Activated naive CD8-positive, alpha-beta T cell treated with anti-CD3 and anti-CD28 coated beads, Interleukin-2, amount 10 ng/mL, durations not matched to agents 7 days and 5 days (primary cell): Measurements from ENCODE around the gene AMER3. TPM values are rescaled to one million over a fixed set of nuclear protein-coding genes. Genes with fewer than 3 reads are reported as not detected.
A peak's percentile ranks its signal among the peaks of the same experiment; 100 is the strongest.

Experiments used
- ATAC-seq: fragments of 150-1000 bp; cut with Tn5 transposase; one replicate; pipeline ENCODE4 v1.10.0; 2021; ENCODE audit warnings: low read depth, moderate library complexity
- POLR2A ChIA-PET: fragments of 350-600 bp; sonication (Branson Sonifier 250); formaldehyde crosslinking; loops from one replicate; lab custom pipeline; 2021; ENCODE audit warnings: antibody characterized with exemption; lab: Charles Lee
- DNase-seq: peaks from one replicate; pipeline ENCODE4 v3.0.0; 2021
- H3K27ac Mint-ChIP-seq: one replicate; pipeline ENCODE4 v1.8.0; 2022; ENCODE audit warnings: mild to moderate bottlenecking, mixed read lengths
- H3K27me3 Mint-ChIP-seq: one replicate; pipeline ENCODE4 v1.8.0; 2022; ENCODE audit warnings: mild to moderate bottlenecking, moderate library complexity, mixed read lengths
- H3K36me3 Mint-ChIP-seq: one replicate; pipeline ENCODE4 v1.8.0; 2021; ENCODE audit warnings: mild to moderate bottlenecking, mixed read lengths
- H3K4me1 Mint-ChIP-seq: one replicate; pipeline ENCODE4 v1.8.0; 2021; ENCODE audit warnings: mixed read lengths
- H3K4me3 Mint-ChIP-seq: one replicate; pipeline ENCODE4 v1.8.0; 2022; ENCODE audit warnings: mild to moderate bottlenecking, moderate library complexity, mixed read lengths
- H3K9me3 Mint-ChIP-seq: one replicate; pipeline ENCODE4 v1.8.0; 2021; ENCODE audit warnings: mixed read lengths
- total RNA-seq, 2 experiments: library from RNA; stranded (reverse); gene quantifications; one replicate each; pipeline ENCODE4 v1.2.3, GENCODE V29; 2021

The AMER3 gene
- total RNA-seq, 2 experiments from 2014 or later = not detected

GRCh38 chr2:130776550-130776949, 21.2 kb downstream of the AMER3 start:
- Mint-ChIP-seq H3K27me3 (peaks cover 27% of the 10 kb centered on the region), H3K27ac (no peak overlapping the region), H3K36me3 (no peaks in the 10 kb centered on the region), H3K4me1 (no peaks in the 10 kb centered on the region), H3K9me3 (no peaks in the 10 kb centered on the region), H3K4me3 (no peak overlapping the region)
- POLR2A ChIA-PET = no interaction called here
- DNase-seq (no peak), ATAC-seq (no peak)

GRCh38 chr2:130778781-130779180, 23.4 kb downstream of the AMER3 start:
- POLR2A ChIA-PET = no interaction called here
- no peaks in the 10 kb centered on the region for H3K9me3 Mint-ChIP-seq
- H3K4me1 Mint-ChIP-seq = no peaks in the 10 kb centered on the region
- H3K27ac Mint-ChIP-seq = no peak overlapping the region
- H3K36me3 Mint-ChIP-seq = no peaks in the 10 kb centered on the region
- H3K4me3 Mint-ChIP-seq = no peak overlapping the region
- H3K27me3 Mint-ChIP-seq = peaks cover 33% of the 10 kb centered on the region
- no peak for ATAC-seq
- no peak for DNase-seq

- ATAC-seq (no peak), DNase-seq (no peak)
- no peak overlapping the region for H3K4me3 Mint-ChIP-seq
- no peaks in the 10 kb centered on the region for H3K9me3 Mint-ChIP-seq
- POLR2A ChIA-PET = no interaction called here
- no peaks in the 10 kb centered on the region for H3K4me1 Mint-ChIP-seq
- H3K27me3 Mint-ChIP-seq = peaks cover 26% of the 10 kb centered on the region
- no peaks in the 10 kb centered on the region for H3K36me3 Mint-ChIP-seq
- no peak overlapping the region for H3K27ac Mint-ChIP-seq
Observed at GRCh38 chr2:130785466-130786055, 30.2 kb downstream of the AMER3 start.

- POLR2A ChIA-PET = no interaction called here
- no peaks in the 10 kb centered on the region for H3K9me3 Mint-ChIP-seq
- DNase-seq = no peak
- H3K4me1 Mint-ChIP-seq = no peaks in the 10 kb centered on the region
- no peaks in the 10 kb centered on the region for H3K36me3 Mint-ChIP-seq
- H3K4me3 Mint-ChIP-seq = no peak overlapping the region
- ATAC-seq = no peak
- peaks cover 21% of the 10 kb centered on the region for H3K27me3 Mint-ChIP-seq
- no peak overlapping the region for H3K27ac Mint-ChIP-seq
Observed at GRCh38 chr2:130786076-130786475, 30.7 kb downstream of the AMER3 start.

- Mint-ChIP-seq H3K4me1 (no peaks in the 10 kb centered on the region), H3K4me3 (no peak overlapping the region), H3K27me3 (peaks cover 17% of the 10 kb centered on the region), H3K36me3 (no peaks in the 10 kb centered on the region), H3K27ac (no peak overlapping the region), H3K9me3 (no peaks in the 10 kb centered on the region)
- POLR2A ChIA-PET = no interaction called here
- DNase-seq (no peak), ATAC-seq (no peak)
Observed at GRCh38 chr2:130787841-130788240, 32.5 kb downstream of the AMER3 start.

- no peaks in the 10 kb centered on the region for H3K36me3 Mint-ChIP-seq
- H3K27me3 Mint-ChIP-seq = peaks cover 30% of the 10 kb centered on the region
- DNase-seq (no peak), ATAC-seq (no peak)
- H3K27ac Mint-ChIP-seq = no peak overlapping the region
- H3K4me3 Mint-ChIP-seq = no peak overlapping the region
- POLR2A ChIA-PET = no interaction called here
- H3K9me3 Mint-ChIP-seq = no peaks in the 10 kb centered on the region
- H3K4me1 Mint-ChIP-seq = no peaks in the 10 kb centered on the region
Observed at GRCh38 chr2:130790312-130790711, 35.0 kb downstream of the AMER3 start.

- H3K4me3 Mint-ChIP-seq = no peak overlapping the region
- peaks cover 33% of the 10 kb centered on the region for H3K27me3 Mint-ChIP-seq
- no peaks in the 10 kb centered on the region for H3K4me1 Mint-ChIP-seq
- POLR2A ChIA-PET = no interaction called here
- H3K27ac Mint-ChIP-seq = no peak overlapping the region
- H3K9me3 Mint-ChIP-seq = no peaks in the 10 kb centered on the region
- no peaks in the 10 kb centered on the region for H3K36me3 Mint-ChIP-seq
- DNase-seq (no peak), ATAC-seq (no peak)
Observed at GRCh38 chr2:130790804-130791616, 35.7 kb downstream of the AMER3 start.

- Mint-ChIP-seq H3K27me3 (peaks cover 33% of the 10 kb centered on the region), H3K27ac (no peak overlapping the region), H3K9me3 (no peaks in the 10 kb centered on the region), H3K36me3 (no peaks in the 10 kb centered on the region), H3K4me3 (no peak overlapping the region), H3K4me1 (peaks cover 2% of the 10 kb centered on the region)
- POLR2A ChIA-PET = no interaction called here
- no peak for ATAC-seq
- DNase-seq = no peak
Observed at GRCh38 chr2:130791617-130791939, 36.2 kb downstream of the AMER3 start.

GRCh38 chr2:130795431-130795830, 40.1 kb downstream of the AMER3 start:
- Mint-ChIP-seq H3K36me3 (no peaks in the 10 kb centered on the region), H3K27me3 (peaks cover 19% of the 10 kb centered on the region), H3K4me3 (no peak overlapping the region), H3K4me1 (peaks cover 7% of the 10 kb centered on the region), H3K9me3 (no peaks in the 10 kb centered on the region), H3K27ac (no peak overlapping the region)
- POLR2A ChIA-PET = no interaction called here
- ATAC-seq (no peak), DNase-seq (no peak)

GRCh38 chr2:130796290-130796689, 41.0 kb downstream of the AMER3 start:
- no peak for ATAC-seq
- peaks cover 7% of the 10 kb centered on the region for H3K4me1 Mint-ChIP-seq
- H3K4me3 Mint-ChIP-seq = no peak overlapping the region

GRCh38 chr2:130797493-130798435, 42.4 kb downstream of the AMER3 start:
- DNase-seq = peak; percentile 97
- peaks cover 19% of the 10 kb centered on the region for H3K27me3 Mint-ChIP-seq
- H3K4me3 Mint-ChIP-seq = peak overlapping the region; percentile 67
- POLR2A ChIA-PET = interaction anchor here (0.6 to 1.6 kb wide), 5 partner anchors 43 to 243 kb away, joined by 3 to 15 read pairs (median 6); no protein-coding TSS in a partner anchor
- peaks cover 7% of the 10 kb centered on the region for H3K4me1 Mint-ChIP-seq
- peak overlapping the region; percentile 52 for H3K27ac Mint-ChIP-seq
- H3K36me3 Mint-ChIP-seq = no peaks in the 10 kb centered on the region
- ATAC-seq = peak; percentile 89
- H3K9me3 Mint-ChIP-seq = no peaks in the 10 kb centered on the region

More at GRCh38 chr2:130796290-130796689, 41.0 kb downstream of the AMER3 start:
- Mint-ChIP-seq H3K36me3 (no peaks in the 10 kb centered on the region), H3K9me3 (no peaks in the 10 kb centered on the region), H3K27ac (no peak overlapping the region), H3K27me3 (peaks cover 21% of the 10 kb centered on the region)
- no peak for DNase-seq
- POLR2A ChIA-PET = interaction anchor here (0.6 to 1.6 kb wide), 2 partner anchors 77 to 360 kb away, joined by 3 to 15 read pairs; no protein-coding TSS in a partner anchor

- no peak for ATAC-seq
- H3K9me3 Mint-ChIP-seq = no peaks in the 10 kb centered on the region
- H3K27ac Mint-ChIP-seq = peak overlapping the region; percentile 34
- POLR2A ChIA-PET = no interaction called here
- H3K4me1 Mint-ChIP-seq = peaks cover 7% of the 10 kb centered on the region
- H3K27me3 Mint-ChIP-seq = peaks cover 12% of the 10 kb centered on the region
- no peak for DNase-seq
- H3K4me3 Mint-ChIP-seq = peak overlapping the region; percentile 67
- no peaks in the 10 kb centered on the region for H3K36me3 Mint-ChIP-seq
Observed at GRCh38 chr2:130798472-130799218, 43.3 kb downstream of the AMER3 start.

GRCh38 chr2:130799295-130799694, 44.0 kb downstream of the AMER3 start:
- no peak for ATAC-seq
- DNase-seq = no peak
- Mint-ChIP-seq H3K27ac (no peak overlapping the region), H3K27me3 (peaks cover 12% of the 10 kb centered on the region), H3K4me3 (no peak overlapping the region), H3K36me3 (no peaks in the 10 kb centered on the region), H3K9me3 (no peaks in the 10 kb centered on the region), H3K4me1 (peaks cover 7% of the 10 kb centered on the region)
- POLR2A ChIA-PET = no interaction called here
